ENCODE results near the gene ALOXE3. TPM values are rescaled to one million over a fixed set of nuclear protein-coding genes. Genes with fewer than 3 reads are reported as not detected.

The ALOXE3 gene
- total and polyA plus RNA-seq, 2 of the 8 experiments (the other 6 are each of a cell fraction or from before 2014, with no cell fraction given), result 0.26 TPM; not detected in 1

- H3K4me2 ChIP-seq (ENCODE audit: insufficient read depth in 1 of 2, low read depth in 2 of 2, low read length in 2 of 2), result no peak overlapping the region
- no peak for DNase-seq (ENCODE audit: low read depth in 1 of 2, low spot score in 2 of 2)
- H2BK20ac ChIP-seq (ENCODE audit: low read length), result no peak overlapping the region
- no peak overlapping the region for H2BK120ac ChIP-seq (replicated peaks; ENCODE audit: low read depth, low read length)
- H3K4me3 ChIP-seq (ENCODE audit: extremely low read depth in 1 of 4, insufficient read depth in 2 of 4, low read depth in 3 of 4, low read length in 4 of 4), result no peak overlapping the region
- no peak overlapping the region for H4K8ac ChIP-seq (ENCODE audit: extremely low read depth, insufficient read depth, low read length)
- H3K4me1 ChIP-seq (replicated peaks in 1 of 4; ENCODE audit: control insufficient read depth in 3 of 4, insufficient read depth in 4 of 4, low read length in 3 of 4), result peaks cover 0 to 22% (median 9%) of the 10 kb centered on the region in 4 experiments; a peak in 6 of 7 replicates
- H4K20me1 ChIP-seq (replicated peaks in 1 of 2; ENCODE audit: control insufficient read depth in 1 of 2, insufficient read depth in 2 of 2, low read length in 2 of 2), result peaks cover 2 to 6% of the 10 kb centered on the region in 2 experiments
- TF ChIP-seq TAF7 (optimal IDR thresholded peaks at IDR 0.05; ENCODE audit: borderline replicate concordance, low read depth, low read length), result no peak
- TF ChIP-seq CREB1 (IDR thresholded peaks at IDR 0.05), result no peak
- no peak for TF ChIP-seq USF2 (IDR thresholded peaks at IDR 0.05; ENCODE audit: low read length)
- H3K56ac ChIP-seq (replicated peaks; ENCODE audit: insufficient read length, low read depth, low read length), result no peak overlapping the region
- no peaks in the 10 kb centered on the region for H3K36me3 ChIP-seq (ENCODE audit: control insufficient read depth in 2 of 4, insufficient read depth in 4 of 4, low read length in 3 of 4)
- no peak overlapping the region for H4K5ac ChIP-seq (ENCODE audit: insufficient read length, low read depth, low read length)
- CTCF ChIA-PET (ENCODE audit: partially characterized antibody), result interaction anchor here (0.6 to 17.3 kb wide), 15 partner anchors 14 to 713 kb away, joined by 3 to 315 read pairs (median 5); partner anchors contain the start of genes ALOX12B and ALOXE3
- FAIRE-seq, result no peak
- peak overlapping the region; percentile 42 for H4K91ac ChIP-seq (replicated peaks; ENCODE audit: insufficient read length, low read length)
- no peak overlapping the region for H3K27ac ChIP-seq (ENCODE audit: low read depth, low read length)
- H3K79me2 ChIP-seq (ENCODE audit: control insufficient read depth in 1 of 2, insufficient read depth in 2 of 2, low read length in 2 of 2), result no peaks in the 10 kb centered on the region
- no peak overlapping the region for H2AK5ac ChIP-seq (ENCODE audit: low read depth, low read length)
- H3K9me3 ChIP-seq (ENCODE audit: insufficient read depth in 2 of 2, low read depth in 1 of 2, low read length in 1 of 2), result no peaks in the 10 kb centered on the region
- POLR2A ChIA-PET (ENCODE audit: partially characterized antibody), result interaction anchor here (1.2 to 1.3 kb wide), 2 partner anchors 10 to 47 kb away, joined by 3 to 4 read pairs; no protein-coding TSS in a partner anchor
- peaks cover 39 to 70% (median 58%) of the 10 kb centered on the region in 4 experiments for H3K27me3 ChIP-seq (replicated peaks in 1 of 4; ENCODE audit: control insufficient read depth in 3 of 4, extremely low read depth in 1 of 4, insufficient read depth in 3 of 4, low read length in 3 of 4)
- H3K18ac ChIP-seq (ENCODE audit: extremely low read depth, low read length), result no peak overlapping the region
- WGBS, 2 experiments (ENCODE audit: extremely low coverage in 1 of 2, insufficient coverage in 1 of 2, insufficient read length in 1 of 2, insufficient replicate concordance in 2 of 2, low coverage in 1 of 2, low lambda C conversion rate in 2 of 2, missing lambda C conversion rate in 1 of 2), result 80% methylated on average over 3 of the region's 3 CpGs; no CpG with 5 or more reads in 1 of the 2 experiments
- no peak overlapping the region for H2BK5ac ChIP-seq (ENCODE audit: low read depth, low read length)
- no peak overlapping the region for H2BK15ac ChIP-seq (ENCODE audit: low read length)
- no peak overlapping the region for H2BK12ac ChIP-seq (ENCODE audit: low read depth, low read length)
- H2AFZ ChIP-seq (ENCODE audit: low read length), result no peak overlapping the region
- H3K23ac ChIP-seq (ENCODE audit: insufficient read length), result no peak overlapping the region
- H3K79me1 ChIP-seq (ENCODE audit: low read depth, low read length), result no peaks in the 10 kb centered on the region
- H3K23me2 ChIP-seq (ENCODE audit: low read depth, low read length), result peaks cover 13% of the 10 kb centered on the region
- no peak overlapping the region for H3K9ac ChIP-seq (replicated peaks in 1 of 4; ENCODE audit: extremely low read depth in 1 of 4, low read depth in 3 of 4, low read length in 3 of 4)
- no peak overlapping the region for H3K14ac ChIP-seq (ENCODE audit: insufficient read length)
- H3K4ac ChIP-seq (replicated peaks; ENCODE audit: insufficient read length, low read depth, low read length), result no peak overlapping the region
Measured at GRCh38 chr17:8075081-8075480, 43.2 kb downstream of the ALOXE3 start.

All from H1 (cell line).